ENCODE measurements around the gene CD33. TPM values are rescaled to one million over a fixed set of nuclear protein-coding genes. Genes with fewer than 3 reads are reported as not detected.

Gene CD33
- total RNA-seq, 1 donor from 2014 or later = not detected

- Mint-ChIP-seq H3K27me3 (ENCODE audit: low read depth) (peaks cover 13% of the 10 kb centered on the region), H3K27ac (ENCODE audit: unreplicated experiment) (no peak overlapping the region), H3K4me1 (no peaks in the 10 kb centered on the region), H3K4me3 (no peak overlapping the region), H3K36me3 (ENCODE audit: low read depth) (no peaks in the 10 kb centered on the region), H3K9me3 (no peaks in the 10 kb centered on the region)
- TF ChIP-seq CTCF (conservative IDR thresholded peaks at IDR 0.05) = no peak
- DNase-seq (ENCODE audit: low read depth, low spot score) = no peak
These were observed 30.2 kb upstream of the CD33 start for GRCh38 chr19:51194527-51195315.

DNA sequence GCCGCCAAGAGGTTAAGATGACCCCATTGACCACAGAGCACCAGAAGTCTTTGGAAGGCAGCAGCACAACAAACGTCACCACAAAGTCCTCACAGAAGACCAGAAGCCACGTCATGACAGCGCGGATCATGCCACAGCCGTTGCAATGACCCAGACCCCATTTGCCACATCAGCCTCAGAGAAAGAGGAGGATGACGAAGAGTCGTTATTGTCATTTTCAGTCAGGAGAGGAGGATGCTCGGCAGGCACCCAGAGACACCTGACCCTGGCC lies 29.6 kb upstream of the CD33 start:
- no peaks in the 10 kb centered on the region for H3K36me3 Mint-ChIP-seq (ENCODE audit: low read depth)
- no peaks in the 10 kb centered on the region for H3K9me3 Mint-ChIP-seq
- DNase-seq (ENCODE audit: low read depth, low spot score) = no peak
- H3K27me3 Mint-ChIP-seq (ENCODE audit: low read depth) = peaks cover 13% of the 10 kb centered on the region
- H3K4me3 Mint-ChIP-seq = no peak overlapping the region
- no peak overlapping the region for H3K27ac Mint-ChIP-seq (ENCODE audit: unreplicated experiment)
- TF ChIP-seq CTCF (conservative IDR thresholded peaks at IDR 0.05) = no peak
- H3K4me1 Mint-ChIP-seq = no peaks in the 10 kb centered on the region

DNA sequence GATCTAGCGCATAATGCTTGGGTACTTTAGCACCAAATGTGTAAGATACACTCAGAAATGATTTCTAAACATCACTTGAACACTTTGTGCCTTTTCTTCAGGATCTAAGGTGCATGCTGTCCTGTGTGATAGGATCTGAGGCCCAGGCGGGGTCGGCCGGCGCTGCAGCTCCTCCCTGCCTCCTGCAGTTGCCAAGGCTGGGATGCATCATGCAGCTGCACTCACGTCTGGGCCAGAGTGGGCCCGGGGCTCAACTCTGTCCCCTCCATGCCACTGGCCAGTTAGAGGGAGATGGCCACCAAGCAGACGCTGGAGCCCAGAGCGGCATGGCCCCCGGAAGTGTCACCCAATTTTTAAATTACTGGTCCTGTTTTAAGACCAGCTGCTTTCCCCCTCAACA lies 29.3 kb upstream of the CD33 start:
- TF ChIP-seq CTCF (conservative IDR thresholded peaks at IDR 0.05) = no peak

DNA sequence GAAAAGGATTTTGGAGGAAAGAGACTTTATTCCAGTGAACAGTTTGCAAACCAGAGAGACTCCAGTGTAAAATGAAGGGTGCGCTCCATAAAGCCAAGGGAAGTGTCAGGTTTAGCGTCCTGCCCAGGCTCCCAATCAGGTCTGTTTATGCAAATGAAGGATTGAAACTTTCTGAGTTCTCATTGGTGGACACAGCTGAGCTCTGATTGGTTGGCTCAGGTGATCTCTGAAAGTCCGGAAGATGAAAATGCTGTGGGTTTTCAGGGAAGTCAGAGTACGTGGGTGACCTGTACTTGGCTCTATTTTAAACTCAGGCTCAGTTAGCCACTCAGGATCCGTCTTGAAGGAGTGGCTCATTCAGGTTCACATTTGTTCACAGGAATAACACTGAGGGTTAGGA lies 28.7 kb upstream of the CD33 start:
- Mint-ChIP-seq H3K36me3 (ENCODE audit: low read depth) (no peaks in the 10 kb centered on the region), H3K4me1 (no peaks in the 10 kb centered on the region), H3K27me3 (ENCODE audit: low read depth) (peaks cover 10% of the 10 kb centered on the region), H3K4me3 (no peak overlapping the region), H3K27ac (ENCODE audit: unreplicated experiment) (no peak overlapping the region), H3K9me3 (no peaks in the 10 kb centered on the region)
- DNase-seq (ENCODE audit: low read depth, low spot score) = no peak
- no peak for TF ChIP-seq CTCF (conservative IDR thresholded peaks at IDR 0.05)

More for the DNA sequence above, 29.3 kb upstream of the CD33 start:
- Mint-ChIP-seq H3K9me3 (no peaks in the 10 kb centered on the region), H3K36me3 (ENCODE audit: low read depth) (no peaks in the 10 kb centered on the region), H3K4me1 (no peaks in the 10 kb centered on the region), H3K27ac (ENCODE audit: unreplicated experiment) (no peak overlapping the region), H3K4me3 (no peak overlapping the region), H3K27me3 (ENCODE audit: low read depth) (peaks cover 13% of the 10 kb centered on the region)
- DNase-seq (ENCODE audit: low read depth, low spot score) = no peak

- no peak for DNase-seq (ENCODE audit: low read depth, low spot score)
- TF ChIP-seq CTCF (conservative IDR thresholded peaks at IDR 0.05) = no peak
- Mint-ChIP-seq H3K36me3 (ENCODE audit: low read depth) (no peaks in the 10 kb centered on the region), H3K27me3 (ENCODE audit: low read depth) (peaks cover 12% of the 10 kb centered on the region), H3K9me3 (no peaks in the 10 kb centered on the region), H3K4me1 (no peaks in the 10 kb centered on the region), H3K4me3 (no peak overlapping the region), H3K27ac (ENCODE audit: unreplicated experiment) (no peak overlapping the region)
These were observed 26.2 kb upstream of the CD33 start for GRCh38 chr19:51198641-51199040.
